Prostate gland (tissue), 2 donors: ENCODE measurements around the gene MAPK8IP3.

Experiments
- CTCF ChIP-seq, 4 experiments: fragments of 200-600 bp in 2 of 4; fragments of 450-650 bp in 2 of 4; sonication (generic) in 2 of 4; IDR thresholded peaks; 1 replicate in 3 of 4; 2 replicates in 1 of 4; pipeline ENCODE4 v1.5.1; 2016 to 2019; ENCODE audit warnings: antibody characterized with exemption in 4 of 4, mild to moderate bottlenecking in 2 of 4, moderate library complexity in 2 of 4
- POLR2A ChIP-seq: fragments of 450-650 bp; IDR thresholded peaks from one replicate; pipeline ENCODE4 v1.6.1; 2016; ENCODE audit warnings: antibody characterized with exemption, mild to moderate bottlenecking
- POLR2AphosphoS5 ChIP-seq: sonication (generic); formaldehyde crosslinking; IDR thresholded peaks from one replicate; pipeline ENCODE4 v1.6.1; 2017; ENCODE audit warnings: antibody characterized with exemption

GRCh38 chr16:1766701-1767100, 60.7 kb downstream of the MAPK8IP3 start:
- TF ChIP-seq CTCF (IDR thresholded peaks at IDR 0.05) (no peak), POLR2AphosphoS5 (no peak), POLR2A (no peak)
